ENCODE data around the gene ARL15. TPM values are rescaled to one million over a fixed set of nuclear protein-coding genes. Genes with fewer than 3 reads are reported as not detected.
"Not testable (repeated sequence)": the region's sequence is repeated elsewhere in the genome, so short reads cannot be mapped to it uniquely, and the experiment has no call there.

The ARL15 gene
- total and polyA plus RNA-seq, 9 of the 15 experiments (the other 6 are each of a cell fraction or from before 2014, with no cell fraction given) = 18.5 to 80.4 (median 57.0) TPM

DNA sequence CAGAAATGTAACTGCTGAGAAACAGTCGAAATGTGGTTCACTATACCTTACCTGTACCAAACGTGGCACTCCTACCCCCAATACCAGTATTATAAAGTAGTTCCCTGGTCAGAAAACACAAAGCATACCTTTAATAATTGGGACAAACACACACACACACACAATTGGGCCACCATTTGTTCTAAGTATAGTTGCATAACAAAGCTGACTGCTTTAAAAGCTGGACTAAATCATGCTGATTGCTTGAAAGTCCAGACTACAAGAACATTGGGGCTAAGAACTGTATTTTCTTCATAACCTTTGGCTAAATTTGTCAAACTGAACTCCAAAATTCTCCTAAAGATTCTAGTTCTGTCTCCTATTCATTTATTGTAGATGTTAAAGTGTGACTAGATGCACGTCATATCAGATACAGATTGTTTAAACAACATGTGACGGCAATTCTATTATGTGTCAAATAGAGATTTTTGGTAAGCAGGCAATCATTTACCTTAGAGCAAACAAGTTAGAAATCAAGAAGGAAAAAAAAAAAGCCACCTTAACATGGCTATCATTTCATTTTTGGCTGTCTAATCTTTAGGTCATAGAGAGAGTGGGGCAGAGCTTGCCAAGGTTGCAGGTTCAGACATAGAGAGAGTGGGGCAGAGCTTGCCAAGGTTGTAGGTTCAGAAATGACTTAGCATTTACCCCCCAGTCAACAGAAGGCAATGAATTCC is 265.1 kb downstream of the ARL15 start (continued):
- TF ChIP-seq, protein P1, sequence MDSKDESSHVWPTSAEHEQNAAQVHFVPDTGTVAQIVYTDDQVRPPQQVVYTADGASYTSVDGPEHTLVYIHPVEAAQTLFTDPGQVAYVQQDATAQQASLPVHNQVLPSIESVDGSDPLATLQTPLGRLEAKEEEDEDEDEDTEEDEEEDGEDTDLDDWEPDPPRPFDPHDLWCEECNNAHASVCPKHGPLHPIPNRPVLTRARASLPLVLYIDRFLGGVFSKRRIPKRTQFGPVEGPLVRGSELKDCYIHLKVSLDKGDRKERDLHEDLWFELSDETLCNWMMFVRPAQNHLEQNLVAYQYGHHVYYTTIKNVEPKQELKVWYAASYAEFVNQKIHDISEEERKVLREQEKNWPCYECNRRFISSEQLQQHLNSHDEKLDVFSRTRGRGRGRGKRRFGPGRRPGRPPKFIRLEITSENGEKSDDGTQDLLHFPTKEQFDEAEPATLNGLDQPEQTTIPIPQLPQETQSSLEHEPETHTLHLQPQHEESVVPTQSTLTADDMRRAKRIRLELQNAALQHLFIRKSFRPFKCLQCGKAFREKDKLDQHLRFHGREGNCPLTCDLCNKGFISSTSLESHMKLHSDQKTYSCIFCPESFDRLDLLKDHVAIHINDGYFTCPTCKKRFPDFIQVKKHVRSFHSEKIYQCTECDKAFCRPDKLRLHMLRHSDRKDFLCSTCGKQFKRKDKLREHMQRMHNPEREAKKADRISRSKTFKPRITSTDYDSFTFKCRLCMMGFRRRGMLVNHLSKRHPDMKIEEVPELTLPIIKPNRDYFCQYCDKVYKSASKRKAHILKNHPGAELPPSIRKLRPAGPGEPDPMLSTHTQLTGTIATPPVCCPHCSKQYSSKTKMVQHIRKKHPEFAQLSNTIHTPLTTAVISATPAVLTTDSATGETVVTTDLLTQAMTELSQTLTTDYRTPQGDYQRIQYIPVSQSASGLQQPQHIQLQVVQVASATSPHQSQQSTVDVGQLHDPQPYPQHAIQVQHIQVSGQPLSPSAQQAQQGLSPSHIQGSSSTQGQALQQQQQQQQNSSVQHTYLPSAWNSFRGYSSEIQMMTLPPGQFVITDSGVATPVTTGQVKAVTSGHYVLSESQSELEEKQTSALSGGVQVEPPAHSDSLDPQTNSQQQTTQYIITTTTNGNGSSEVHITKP (IDR thresholded peaks at IDR 0.05; ENCODE audit: partially characterized antibody) = no peak
- TF ChIP-seq DMBX1 (CRISPR knock-in tag; IDR thresholded peaks at IDR 0.05; ENCODE audit: borderline replicate concordance) (no peak), LARP7 (IDR thresholded peaks at IDR 0.05) (no peak), ZNF347 (CRISPR knock-in tag; IDR thresholded peaks at IDR 0.05; ENCODE audit: low read depth) (no peak), U2AF2 (optimal IDR thresholded peaks at IDR 0.05; ENCODE audit: low read depth, low read length) (no peak), NFRKB (IDR thresholded peaks at IDR 0.05; ENCODE audit: low read depth) (no peak)
- TF ChIP-seq, protein P2, sequence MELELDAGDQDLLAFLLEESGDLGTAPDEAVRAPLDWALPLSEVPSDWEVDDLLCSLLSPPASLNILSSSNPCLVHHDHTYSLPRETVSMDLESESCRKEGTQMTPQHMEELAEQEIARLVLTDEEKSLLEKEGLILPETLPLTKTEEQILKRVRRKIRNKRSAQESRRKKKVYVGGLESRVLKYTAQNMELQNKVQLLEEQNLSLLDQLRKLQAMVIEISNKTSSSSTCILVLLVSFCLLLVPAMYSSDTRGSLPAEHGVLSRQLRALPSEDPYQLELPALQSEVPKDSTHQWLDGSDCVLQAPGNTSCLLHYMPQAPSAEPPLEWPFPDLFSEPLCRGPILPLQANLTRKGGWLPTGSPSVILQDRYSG (tag; conservative IDR thresholded peaks at IDR 0.05; ENCODE audit: low read depth) = no peak

DNA sequence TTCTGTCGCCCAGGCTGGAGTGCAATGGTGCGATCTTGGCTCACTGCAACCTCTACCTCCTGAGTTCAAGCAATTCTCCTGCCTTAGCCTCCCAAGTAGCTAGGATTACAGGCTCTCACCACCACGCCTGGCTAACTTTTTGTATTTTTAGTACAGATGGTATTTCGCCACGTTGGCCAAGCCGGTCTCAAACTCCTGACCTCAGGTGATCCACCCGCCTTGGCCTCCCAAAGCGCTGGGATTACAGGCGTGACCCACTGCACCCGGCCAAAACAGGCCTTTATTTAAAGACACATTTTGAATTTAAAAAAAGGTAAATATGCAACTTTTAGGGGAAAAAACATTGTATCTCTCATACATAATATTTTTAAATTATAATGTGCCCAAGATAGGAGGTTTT is 266.1 kb downstream of the ARL15 start:
- H3K4me1 ChIP-seq (replicated peaks in 1 of 2; ENCODE audit: control insufficient read depth in 2 of 2, insufficient read depth in 2 of 2, low read length in 2 of 2); H3K9me3 ChIP-seq (replicated peaks; ENCODE audit: control insufficient read depth, insufficient read depth, low read depth, low read length); H3K9ac ChIP-seq (ENCODE audit: insufficient read depth in 1 of 2, low read depth in 2 of 2, low read length in 2 of 2); H2AFZ ChIP-seq (ENCODE audit: low read depth, low read length); H3K4me2 ChIP-seq (ENCODE audit: insufficient read depth, low read length); H3K79me2 ChIP-seq (ENCODE audit: control insufficient read depth, insufficient read depth, low read length); H3K27me3 ChIP-seq (ENCODE audit: control insufficient read depth in 2 of 2, insufficient read depth in 2 of 2, low read length in 2 of 2); in situ Hi-C loops (cut with MboI); H3K9me1 ChIP-seq (ENCODE audit: control insufficient read depth, insufficient read depth, low read length); ATAC-seq; H3K4me3 ChIP-seq; CTCF ChIA-PET (ENCODE audit: low intra/inter-chr PET ratio); DNase-seq (ENCODE audit: extremely low read depth in 1 of 4, low spot score in 3 of 4); H3K27ac ChIP-seq (ENCODE audit: extremely low read depth, low read depth, low read length); POLR2A ChIA-PET; intact Hi-C loops (cut with micrococcal nuclease); BruUV-seq (replicated peaks); FAIRE-seq; H3K36me3 ChIP-seq (ENCODE audit: control insufficient read depth, insufficient read depth, low read length); H4K20me1 ChIP-seq (replicated peaks; ENCODE audit: control insufficient read depth, insufficient read depth, low read length): not testable (repeated sequence)
- 97% methylated on average over 8 of the region's 10 CpGs for WGBS (ENCODE audit: insufficient coverage, low coverage, missing lambda C conversion rate)

All from K562 (cell line).